WTC11 (cell line): Measurements from ENCODE around the gene IFNGR1.

ENCODE experiments used
- CTCF ChIP-seq: fragments of 200-600 bp; IDR thresholded peaks from 2 replicates; pipeline ENCODE4 v1.8.0; 2022; ENCODE audit warnings: antibody characterized with exemption
- NR2C2 ChIP-seq: sonication (generic); formaldehyde crosslinking; IDR thresholded peaks from 2 replicates; pipeline ENCODE4 v1.8.0; 2022; ENCODE audit warnings: mild to moderate bottlenecking, missing genetic modification reagents
- TEAD1 ChIP-seq: sonication (generic); formaldehyde crosslinking; IDR thresholded peaks from 2 replicates; pipeline ENCODE4 v1.8.0; 2022; ENCODE audit warnings: mild to moderate bottlenecking, missing genetic modification reagents
- ZNF121 ChIP-seq: sonication (generic); formaldehyde crosslinking; IDR thresholded peaks from 2 replicates; pipeline ENCODE4 v1.8.0; 2023; ENCODE audit warnings: missing genetic modification reagents
- TF ChIP-seq, protein P1 (sequence below): sonication (generic); formaldehyde crosslinking; IDR thresholded peaks from 2 replicates; pipeline ENCODE4 v1.8.0; 2022; ENCODE audit warnings: mild to moderate bottlenecking, missing genetic modification reagents

DNA sequence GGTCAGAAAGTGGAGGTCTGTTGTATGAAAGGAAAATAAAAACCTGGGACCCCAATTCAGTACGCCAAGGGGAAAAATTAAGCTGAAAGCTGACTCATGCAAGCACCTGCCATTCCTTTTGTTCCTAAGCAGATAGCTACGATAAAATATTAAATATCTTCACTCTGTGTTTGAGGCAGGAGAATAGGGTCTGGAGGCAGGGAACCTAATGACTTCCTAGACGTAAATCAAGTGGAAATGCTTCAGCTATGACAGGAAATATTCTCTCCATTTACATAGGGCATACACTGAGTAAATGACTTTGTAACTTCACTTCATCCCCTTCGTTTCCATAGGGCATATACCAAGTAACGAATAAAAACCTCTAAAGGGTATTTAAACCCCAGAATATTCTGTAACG lies 41.0 kb upstream of the IFNGR1 start:
- TF ChIP-seq ZNF121 (CRISPR knock-in tag), result no peak
- no peak for TF ChIP-seq TEAD1
- no peak for TF ChIP-seq CTCF
- TF ChIP-seq, protein P1, sequence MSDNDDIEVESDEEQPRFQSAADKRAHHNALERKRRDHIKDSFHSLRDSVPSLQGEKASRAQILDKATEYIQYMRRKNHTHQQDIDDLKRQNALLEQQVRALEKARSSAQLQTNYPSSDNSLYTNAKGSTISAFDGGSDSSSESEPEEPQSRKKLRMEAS (CRISPR knock-in tag), result no peak
- no peak for TF ChIP-seq NR2C2 (CRISPR knock-in tag)
